Measurements from ENCODE around the gene CCDC7. TPM values are rescaled to one million over a fixed set of nuclear protein-coding genes. Genes with fewer than 3 reads are reported as not detected.

Gene CCDC7
- total RNA-seq, 2 experiments from 2014 or later, result 9.8 to 12.3 TPM

DNA sequence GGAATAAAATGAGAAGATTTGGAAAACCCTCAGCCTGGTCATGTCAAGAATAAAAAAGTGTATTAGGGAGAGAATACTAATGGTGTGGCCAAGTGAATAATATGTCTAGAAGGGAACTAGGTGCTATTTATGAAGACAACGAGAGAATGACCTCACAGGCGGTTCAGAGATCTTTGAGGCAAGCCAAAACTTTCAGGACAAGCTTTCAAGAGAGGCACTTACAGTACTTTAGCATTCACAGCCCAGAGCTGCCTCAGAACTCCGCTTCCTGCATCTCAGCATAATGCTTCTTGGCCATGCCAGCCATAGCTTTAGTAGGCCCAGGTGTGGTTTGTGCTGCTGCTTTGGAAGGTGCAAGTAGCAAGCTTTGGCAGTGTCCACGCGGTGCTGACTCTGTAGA lies 37.2 kb upstream of the CCDC7 start:
- intact Hi-C loops (cut with micrococcal nuclease; ENCODE audit: unreplicated experiment), result no loop called here
- TF ChIP-seq, protein P1, sequence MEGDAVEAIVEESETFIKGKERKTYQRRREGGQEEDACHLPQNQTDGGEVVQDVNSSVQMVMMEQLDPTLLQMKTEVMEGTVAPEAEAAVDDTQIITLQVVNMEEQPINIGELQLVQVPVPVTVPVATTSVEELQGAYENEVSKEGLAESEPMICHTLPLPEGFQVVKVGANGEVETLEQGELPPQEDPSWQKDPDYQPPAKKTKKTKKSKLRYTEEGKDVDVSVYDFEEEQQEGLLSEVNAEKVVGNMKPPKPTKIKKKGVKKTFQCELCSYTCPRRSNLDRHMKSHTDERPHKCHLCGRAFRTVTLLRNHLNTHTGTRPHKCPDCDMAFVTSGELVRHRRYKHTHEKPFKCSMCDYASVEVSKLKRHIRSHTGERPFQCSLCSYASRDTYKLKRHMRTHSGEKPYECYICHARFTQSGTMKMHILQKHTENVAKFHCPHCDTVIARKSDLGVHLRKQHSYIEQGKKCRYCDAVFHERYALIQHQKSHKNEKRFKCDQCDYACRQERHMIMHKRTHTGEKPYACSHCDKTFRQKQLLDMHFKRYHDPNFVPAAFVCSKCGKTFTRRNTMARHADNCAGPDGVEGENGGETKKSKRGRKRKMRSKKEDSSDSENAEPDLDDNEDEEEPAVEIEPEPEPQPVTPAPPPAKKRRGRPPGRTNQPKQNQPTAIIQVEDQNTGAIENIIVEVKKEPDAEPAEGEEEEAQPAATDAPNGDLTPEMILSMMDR (conservative IDR thresholded peaks at IDR 0.05; ENCODE audit: low read length), result no peak
- no peak for TF ChIP-seq EZH2phosphoT487 (IDR thresholded peaks at IDR 0.05; ENCODE audit: borderline replicate concordance, low read depth, low read length)
- Histone ChIP-seq H3K4me2 (ENCODE audit: low read length) (no peak overlapping the region), H3K27ac (ENCODE audit: low read depth, low read length, poor library complexity, severe bottlenecking) (no peak overlapping the region), H2AFZ (ENCODE audit: low read length) (no peak overlapping the region), H3K4me3 (ENCODE audit: low read depth, low read length, poor library complexity, severe bottlenecking) (no peak overlapping the region), H4K20me1 (ENCODE audit: insufficient read depth, low read length) (no peaks in the 10 kb centered on the region), H3K36me3 (ENCODE audit: insufficient read depth, low read length) (no peaks in the 10 kb centered on the region), H3K9me3 (ENCODE audit: low read length) (no peaks in the 10 kb centered on the region), H3K79me2 (ENCODE audit: insufficient read depth, low read depth, low read length) (no peaks in the 10 kb centered on the region), H3K4me1 (ENCODE audit: insufficient read depth, low read length, poor library complexity, severe bottlenecking) (no peaks in the 10 kb centered on the region), H3K9me2 (ENCODE audit: insufficient read depth, low read length) (no peaks in the 10 kb centered on the region)
- ChIA-PET CTCF (ENCODE audit: unreplicated experiment) (no interaction called here), POLR2A (no interaction called here)
- no peak for DNase-seq (ENCODE audit: low spot score)
- no TSS peak for BruUV-seq (replicated peaks)

DNA sequence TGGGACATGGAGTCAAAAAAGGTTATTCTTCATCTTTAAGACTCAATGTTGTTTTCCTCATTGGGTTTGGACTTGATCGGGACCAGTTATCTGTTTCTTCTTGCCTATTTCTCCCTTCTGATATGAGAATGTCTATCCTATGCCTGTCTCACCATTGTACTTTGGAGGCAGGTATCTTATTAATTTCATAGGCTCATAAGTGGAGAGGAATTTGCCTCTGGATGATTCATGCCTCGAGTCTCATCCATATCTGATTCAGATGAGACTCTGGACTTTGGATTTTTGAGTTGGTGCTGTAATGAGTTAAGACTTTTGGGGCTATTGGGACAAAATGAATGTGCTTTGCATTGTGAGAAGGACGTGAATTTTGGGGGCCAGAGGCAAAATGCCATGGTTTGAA lies 36.2 kb upstream of the CCDC7 start:
- Histone ChIP-seq H3K9me3 (ENCODE audit: low read length) (no peaks in the 10 kb centered on the region), H3K27ac (ENCODE audit: low read depth, low read length, poor library complexity, severe bottlenecking) (no peak overlapping the region), H3K9me2 (ENCODE audit: insufficient read depth, low read length) (no peaks in the 10 kb centered on the region), H3K79me2 (ENCODE audit: insufficient read depth, low read depth, low read length) (no peaks in the 10 kb centered on the region), H3K4me1 (ENCODE audit: insufficient read depth, low read length, poor library complexity, severe bottlenecking) (no peaks in the 10 kb centered on the region), H4K20me1 (ENCODE audit: insufficient read depth, low read length) (no peaks in the 10 kb centered on the region), H3K4me3 (ENCODE audit: low read depth, low read length, poor library complexity, severe bottlenecking) (no peak overlapping the region), H2AFZ (ENCODE audit: low read length) (no peak overlapping the region), H3K4me2 (ENCODE audit: low read length) (no peak overlapping the region), H3K36me3 (ENCODE audit: insufficient read depth, low read length) (no peaks in the 10 kb centered on the region)
- TF ChIP-seq EZH2phosphoT487 (IDR thresholded peaks at IDR 0.05; ENCODE audit: borderline replicate concordance, low read depth, low read length), result no peak
- TF ChIP-seq, protein P1 (conservative IDR thresholded peaks at IDR 0.05; ENCODE audit: low read length), result no peak
- DNase-seq (ENCODE audit: low spot score), result no peak
- CTCF ChIA-PET (ENCODE audit: unreplicated experiment), result no interaction called here
- POLR2A ChIA-PET, result interaction anchor here (0.6 kb wide), 1 partner anchor 35 kb away, joined by 4 read pairs; no protein-coding TSS in a partner anchor
- intact Hi-C loops (cut with micrococcal nuclease; ENCODE audit: unreplicated experiment), result no loop called here
- BruUV-seq (replicated peaks), result no TSS peak

DNA sequence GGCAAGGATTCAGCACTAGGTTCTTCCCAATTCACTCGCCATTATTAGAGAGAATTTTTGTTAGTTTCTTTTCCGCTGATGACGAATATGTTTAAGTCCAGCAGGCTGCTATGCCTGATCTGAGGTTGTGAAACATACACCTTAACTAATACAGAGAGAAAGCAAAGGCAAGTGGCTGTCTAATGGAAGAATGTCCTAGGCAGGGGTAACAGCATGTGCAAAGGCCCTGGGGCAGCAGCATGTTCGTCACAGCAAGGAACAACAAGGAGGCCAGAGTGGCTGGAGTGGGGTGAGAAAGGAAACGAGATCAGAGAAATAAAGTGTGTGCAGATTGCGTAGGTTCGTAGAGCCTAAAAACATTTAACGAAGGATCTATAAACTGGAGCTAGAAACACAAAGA lies 35.4 kb upstream of the CCDC7 start:
- intact Hi-C loops (cut with micrococcal nuclease; ENCODE audit: unreplicated experiment), result no loop called here
- Histone ChIP-seq H3K4me2 (ENCODE audit: low read length) (no peak overlapping the region), H3K79me2 (ENCODE audit: insufficient read depth, low read depth, low read length) (no peaks in the 10 kb centered on the region), H2AFZ (ENCODE audit: low read length) (no peak overlapping the region), H3K36me3 (ENCODE audit: insufficient read depth, low read length) (no peaks in the 10 kb centered on the region), H3K9me3 (ENCODE audit: low read length) (no peaks in the 10 kb centered on the region), H3K4me3 (ENCODE audit: low read depth, low read length, poor library complexity, severe bottlenecking) (no peak overlapping the region), H3K27ac (ENCODE audit: low read depth, low read length, poor library complexity, severe bottlenecking) (no peak overlapping the region), H3K4me1 (ENCODE audit: insufficient read depth, low read length, poor library complexity, severe bottlenecking) (no peaks in the 10 kb centered on the region), H3K9me2 (ENCODE audit: insufficient read depth, low read length) (no peaks in the 10 kb centered on the region), H4K20me1 (ENCODE audit: insufficient read depth, low read length) (no peaks in the 10 kb centered on the region)
- ChIA-PET POLR2A (interaction anchor here (1.2 kb wide), 1 partner anchor 17 kb away, joined by 3 read pairs; no protein-coding TSS in a partner anchor), CTCF (ENCODE audit: unreplicated experiment) (no interaction called here)
- BruUV-seq (replicated peaks), result no TSS peak
- no peak for DNase-seq (ENCODE audit: low spot score)
- no peak for TF ChIP-seq EZH2phosphoT487 (IDR thresholded peaks at IDR 0.05; ENCODE audit: borderline replicate concordance, low read depth, low read length)
- TF ChIP-seq, protein P1 (conservative IDR thresholded peaks at IDR 0.05; ENCODE audit: low read length), result no peak
